ENCODE measurements around the gene THEM5. TPM values are rescaled to one million over a fixed set of nuclear protein-coding genes. Genes with fewer than 3 reads are reported as not detected.

The THEM5 gene
- total RNA-seq, 1 experiment from 2014 or later, result not detected

DNA sequence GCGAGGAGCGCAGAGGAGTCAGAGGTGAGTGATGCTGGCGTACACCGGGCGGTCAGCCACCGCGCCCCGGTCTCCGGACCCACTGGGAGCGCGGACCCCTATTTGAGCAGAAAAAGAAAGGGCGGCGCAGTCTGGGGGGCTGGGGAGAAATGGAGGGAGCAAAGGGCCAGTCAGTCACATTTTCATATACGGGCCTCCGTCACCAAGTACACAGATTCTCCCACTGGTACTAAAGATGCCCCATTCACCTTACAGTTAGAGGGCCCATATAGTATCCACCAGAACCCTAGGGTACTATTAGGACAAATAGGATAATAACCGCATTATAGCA is 14.5 kb downstream of the THEM5 start:
- ChIA-PET CTCF (interaction anchor here (0.6 to 1.1 kb wide), 2 partner anchors 43 to 149 kb away, joined by 3 read pairs; no protein-coding TSS in a partner anchor), POLR2A (ENCODE audit: unreplicated experiment) (interaction anchor here (0.5 to 0.6 kb wide), 3 partner anchors 11 to 577 kb away, joined by 3 to 4 read pairs (median 4); no protein-coding TSS in a partner anchor)
- Histone ChIP-seq H3F3A (ENCODE audit: insufficient read depth, low read depth) (peaks cover 32% of the 10 kb centered on the region), H2AFZ (peak overlapping the region; percentile 80), H3K79me2 (ENCODE audit: low read depth) (peaks cover 18% of the 10 kb centered on the region; the same call in 1 of the 2 replicates), H3K4me2 (peak overlapping the region; percentile 77), H3K27ac (peak overlapping the region; percentile 86), H3K4me3 (peak overlapping the region; percentile 57), H4K20me1 (ENCODE audit: insufficient read depth) (no peaks in the 10 kb centered on the region), H3K36me3 (ENCODE audit: low read depth) (no peaks in the 10 kb centered on the region), H3K9me2 (ENCODE audit: insufficient read depth) (no peaks in the 10 kb centered on the region), H3K4me1 (replicated peaks; ENCODE audit: insufficient read depth) (peaks cover 35% of the 10 kb centered on the region), H3K27me3 (ENCODE audit: insufficient read depth, low read depth) (no peaks in the 10 kb centered on the region), H3K9me3 (ENCODE audit: insufficient read depth, low read depth) (no peaks in the 10 kb centered on the region)
- BruUV-seq (replicated peaks), result TSS peak; percentile 68
- no peak for DNase-seq
- intact Hi-C loops (cut with micrococcal nuclease; ENCODE audit: unreplicated experiment), result loop anchor here (1.0 to 10.0 kb wide), 6 partner anchors 70 to 554 kb away; partner anchors contain the start of genes MRPL9, THEM4 and ZNF687
- TF ChIP-seq, protein P1, sequence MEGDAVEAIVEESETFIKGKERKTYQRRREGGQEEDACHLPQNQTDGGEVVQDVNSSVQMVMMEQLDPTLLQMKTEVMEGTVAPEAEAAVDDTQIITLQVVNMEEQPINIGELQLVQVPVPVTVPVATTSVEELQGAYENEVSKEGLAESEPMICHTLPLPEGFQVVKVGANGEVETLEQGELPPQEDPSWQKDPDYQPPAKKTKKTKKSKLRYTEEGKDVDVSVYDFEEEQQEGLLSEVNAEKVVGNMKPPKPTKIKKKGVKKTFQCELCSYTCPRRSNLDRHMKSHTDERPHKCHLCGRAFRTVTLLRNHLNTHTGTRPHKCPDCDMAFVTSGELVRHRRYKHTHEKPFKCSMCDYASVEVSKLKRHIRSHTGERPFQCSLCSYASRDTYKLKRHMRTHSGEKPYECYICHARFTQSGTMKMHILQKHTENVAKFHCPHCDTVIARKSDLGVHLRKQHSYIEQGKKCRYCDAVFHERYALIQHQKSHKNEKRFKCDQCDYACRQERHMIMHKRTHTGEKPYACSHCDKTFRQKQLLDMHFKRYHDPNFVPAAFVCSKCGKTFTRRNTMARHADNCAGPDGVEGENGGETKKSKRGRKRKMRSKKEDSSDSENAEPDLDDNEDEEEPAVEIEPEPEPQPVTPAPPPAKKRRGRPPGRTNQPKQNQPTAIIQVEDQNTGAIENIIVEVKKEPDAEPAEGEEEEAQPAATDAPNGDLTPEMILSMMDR (conservative IDR thresholded peaks at IDR 0.05), result no peak
- TF ChIP-seq EZH2 (IDR thresholded peaks at IDR 0.05; ENCODE audit: low read depth), result no peak

DNA sequence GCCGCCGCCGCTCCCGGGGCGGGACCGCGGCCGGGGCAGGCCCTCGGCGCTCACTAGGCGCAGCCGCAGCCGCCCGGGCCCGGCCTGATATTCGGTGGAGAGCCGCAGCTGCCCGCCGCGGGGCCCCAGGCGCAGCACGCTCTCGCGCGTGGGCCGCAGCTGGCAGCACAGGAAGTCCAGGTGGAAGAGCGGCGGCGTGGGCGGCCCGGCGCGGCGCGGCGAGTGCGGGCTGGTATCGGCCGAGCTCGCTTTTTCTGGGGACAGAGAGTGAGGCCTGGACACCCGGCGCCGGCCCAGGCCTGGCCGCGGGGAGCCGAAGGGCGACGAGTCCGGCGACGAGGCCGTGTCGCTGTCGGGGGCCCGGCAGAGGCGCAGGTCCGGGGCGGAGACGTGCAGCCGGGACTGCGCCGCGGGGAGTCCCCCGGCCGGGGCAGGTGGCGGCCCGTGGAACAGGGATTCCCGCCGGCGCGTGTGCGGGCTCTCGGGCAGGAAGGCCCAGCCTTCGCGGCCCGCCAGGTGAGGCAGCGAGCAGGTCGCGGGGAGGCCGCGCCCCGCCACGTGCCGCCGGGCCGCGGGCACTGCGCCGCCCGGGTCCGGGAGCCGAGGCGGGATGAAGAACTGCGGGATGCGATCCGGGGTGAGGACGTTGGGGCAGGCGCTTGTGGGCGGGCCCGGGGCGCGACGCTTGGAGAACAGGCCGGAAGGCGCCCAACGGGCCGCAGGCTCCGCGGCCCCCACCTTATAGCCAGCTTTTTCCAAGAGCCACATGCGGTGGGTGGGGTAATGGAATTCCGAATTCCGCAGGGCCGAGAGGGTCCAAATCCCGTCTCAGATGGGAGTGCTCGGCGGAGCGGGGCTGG is 15.1 kb downstream of the THEM5 start:
- Histone ChIP-seq H3K4me3 (peak overlapping the region; percentile 57), H3K9me3 (ENCODE audit: insufficient read depth, low read depth) (no peaks in the 10 kb centered on the region), H3K79me2 (ENCODE audit: low read depth) (peaks cover 18% of the 10 kb centered on the region; the same call in 1 of the 2 replicates), H3K9me2 (ENCODE audit: insufficient read depth) (no peaks in the 10 kb centered on the region), H4K20me1 (ENCODE audit: insufficient read depth) (no peaks in the 10 kb centered on the region), H2AFZ (peak overlapping the region; percentile 80), H3F3A (ENCODE audit: insufficient read depth, low read depth) (peaks cover 32% of the 10 kb centered on the region), H3K36me3 (ENCODE audit: low read depth) (no peaks in the 10 kb centered on the region), H3K27ac (peak overlapping the region; percentile 86), H3K4me1 (replicated peaks; ENCODE audit: insufficient read depth) (peaks cover 35% of the 10 kb centered on the region), H3K27me3 (ENCODE audit: insufficient read depth, low read depth) (no peaks in the 10 kb centered on the region), H3K4me2 (peak overlapping the region; percentile 77)
- CTCF ChIA-PET, result interaction anchor here (0.6 kb wide), 2 partner anchors 52 to 150 kb away, joined by 3 to 5 read pairs; no protein-coding TSS in a partner anchor
- POLR2A ChIA-PET (ENCODE audit: unreplicated experiment), result interaction anchor here (0.6 kb wide), 2 partner anchors 12 to 90 kb away, joined by 4 read pairs; no protein-coding TSS in a partner anchor
- intact Hi-C loops (cut with micrococcal nuclease; ENCODE audit: unreplicated experiment), result loop anchor here (1.0 to 10.0 kb wide), 7 partner anchors 70 to 554 kb away; partner anchors contain the start of genes MRPL9, THEM4 and ZNF687
- BruUV-seq (replicated peaks), result no TSS peak
- peak; percentile 30 to 31 for DNase-seq
- TF ChIP-seq, protein P1 (conservative IDR thresholded peaks at IDR 0.05), result no peak
- no peak for TF ChIP-seq EZH2 (IDR thresholded peaks at IDR 0.05; ENCODE audit: low read depth)

DNA sequence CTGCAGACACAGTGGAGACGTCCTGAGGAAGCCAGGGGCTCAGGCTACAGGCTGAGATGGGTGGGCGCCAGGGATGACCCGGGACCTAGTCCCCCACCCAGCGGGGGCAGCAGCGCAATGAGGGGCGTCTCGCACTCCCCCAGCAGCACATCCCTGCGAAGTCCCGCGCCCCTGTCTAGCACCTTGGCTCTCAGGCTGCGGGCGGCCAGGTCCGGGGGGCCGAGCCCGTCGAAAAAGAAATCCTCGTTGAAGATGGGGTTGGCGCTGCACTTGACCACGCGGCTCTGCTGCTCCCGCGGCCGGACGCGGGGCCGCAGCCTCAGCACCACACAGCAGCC is 15.7 kb downstream of the THEM5 start:
- peak overlapping the region; percentile 77 for H3K4me2 ChIP-seq
- POLR2A ChIA-PET (ENCODE audit: unreplicated experiment), result no interaction called here
- no peaks in the 10 kb centered on the region for H4K20me1 ChIP-seq (ENCODE audit: insufficient read depth)
- CTCF ChIA-PET, result no interaction called here
- peak overlapping the region; percentile 80; the same call in 1 of the 2 replicates for H2AFZ ChIP-seq
- H3K27me3 ChIP-seq (ENCODE audit: insufficient read depth, low read depth), result no peaks in the 10 kb centered on the region
- no TSS peak for BruUV-seq (replicated peaks)
- no peak for DNase-seq
- peaks cover 18% of the 10 kb centered on the region; the same call in 1 of the 2 replicates for H3K79me2 ChIP-seq (ENCODE audit: low read depth)
- H3K27ac ChIP-seq, result peak overlapping the region; percentile 12; the same call in 1 of the 2 replicates
- no peaks in the 10 kb centered on the region for H3K9me3 ChIP-seq (ENCODE audit: insufficient read depth, low read depth)
- H3K4me1 ChIP-seq (replicated peaks; ENCODE audit: insufficient read depth), result peaks cover 36% of the 10 kb centered on the region
- intact Hi-C loops (cut with micrococcal nuclease; ENCODE audit: unreplicated experiment), result loop anchor here (1.0 to 10.0 kb wide), 8 partner anchors 71 to 641 kb away; partner anchors contain the start of genes MRPL9, THEM4, TUFT1 and ZNF687
- TF ChIP-seq EZH2 (IDR thresholded peaks at IDR 0.05; ENCODE audit: low read depth), result no peak
- TF ChIP-seq, protein P1 (conservative IDR thresholded peaks at IDR 0.05), result no peak
- H3K4me3 ChIP-seq, result peak overlapping the region; percentile 57
- H3K36me3 ChIP-seq (ENCODE audit: low read depth), result no peaks in the 10 kb centered on the region
- peaks cover 32% of the 10 kb centered on the region for H3F3A ChIP-seq (ENCODE audit: insufficient read depth, low read depth)
- no peaks in the 10 kb centered on the region for H3K9me2 ChIP-seq (ENCODE audit: insufficient read depth)

Measured in PC-9 (cell line).